Progenitor cell of endocrine pancreas (in vitro differentiated cells): ENCODE measurements around the gene STX8. TPM values are rescaled to one million over a fixed set of nuclear protein-coding genes. Genes with fewer than 3 reads are reported as not detected.

Experiments
- DNase-seq: peaks from one replicate; pipeline ENCODE4 v3.0.0; 2021; ENCODE audit warnings: low spot score; ENCODE audit not compliant: unreplicated experiment
- H3K27ac Mint-ChIP-seq: 2 replicates; pipeline ENCODE4 v1.8.0; 2021; ENCODE audit warnings: mild to moderate bottlenecking, moderate library complexity, mixed read lengths
- H3K27me3 Mint-ChIP-seq: 2 replicates; pipeline ENCODE4 v1.8.0; 2021; ENCODE audit warnings: mixed read lengths
- H3K36me3 Mint-ChIP-seq: 2 replicates; pipeline ENCODE4 v1.8.0; 2022; ENCODE audit warnings: mixed read lengths; ENCODE audit not compliant: insufficient read depth
- H3K4me1 Mint-ChIP-seq: 2 replicates; pipeline ENCODE4 v1.8.0; 2021; ENCODE audit warnings: low read depth, mixed read lengths
- H3K4me3 Mint-ChIP-seq: 2 replicates; pipeline ENCODE4 v1.8.0; 2021; ENCODE audit warnings: low read depth, mild to moderate bottlenecking, moderate library complexity, mixed read lengths
- H3K9me3 Mint-ChIP-seq: 2 replicates; pipeline ENCODE4 v1.8.0; 2021; ENCODE audit warnings: low read depth, mixed read lengths
- CTCF ChIP-seq: fragments of 200-600 bp; sonication (generic); IDR thresholded peaks from one replicate; pipeline ENCODE4 v1.5.0; 2021; ENCODE audit warnings: antibody characterized with exemption, mild to moderate bottlenecking; ENCODE audit not compliant: unreplicated experiment
- total RNA-seq: library from RNA; stranded (reverse); gene quantifications from 2 replicates; pipeline ENCODE4 v1.2.1, GENCODE V29; 2021

The STX8 gene
- total RNA-seq, 1 donor from 2014 or later, result 63.4 TPM

DNA sequence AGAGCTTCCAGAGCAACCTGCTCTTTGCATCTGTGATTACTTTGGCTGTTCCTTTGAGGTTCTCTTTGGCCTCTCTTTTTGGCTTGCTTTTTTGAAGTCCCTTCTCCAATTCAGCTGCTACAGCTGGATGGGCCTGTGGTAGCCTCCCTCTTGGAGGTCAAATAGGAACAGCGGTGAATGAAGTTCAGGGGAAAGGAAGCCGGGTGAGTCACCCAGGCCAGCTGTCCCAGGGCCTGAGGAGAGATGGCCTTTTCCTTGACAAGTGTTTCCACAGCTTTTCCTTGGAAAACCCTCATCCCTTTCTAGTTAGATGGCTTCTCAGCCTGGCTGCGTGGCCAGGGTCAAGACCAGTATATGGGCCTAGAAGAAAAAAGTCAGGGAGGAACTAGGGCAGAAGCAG is 103.1 kb downstream of the STX8 start:
- Mint-ChIP-seq H3K27ac (no peak overlapping the region), H3K27me3 (no peaks in the 10 kb centered on the region), H3K4me3 (no peak overlapping the region), H3K36me3 (peaks cover 3% of the 10 kb centered on the region), H3K9me3 (no peaks in the 10 kb centered on the region), H3K4me1 (peaks cover 5% of the 10 kb centered on the region)
- DNase-seq, result no peak
- TF ChIP-seq CTCF, result no peak

DNA sequence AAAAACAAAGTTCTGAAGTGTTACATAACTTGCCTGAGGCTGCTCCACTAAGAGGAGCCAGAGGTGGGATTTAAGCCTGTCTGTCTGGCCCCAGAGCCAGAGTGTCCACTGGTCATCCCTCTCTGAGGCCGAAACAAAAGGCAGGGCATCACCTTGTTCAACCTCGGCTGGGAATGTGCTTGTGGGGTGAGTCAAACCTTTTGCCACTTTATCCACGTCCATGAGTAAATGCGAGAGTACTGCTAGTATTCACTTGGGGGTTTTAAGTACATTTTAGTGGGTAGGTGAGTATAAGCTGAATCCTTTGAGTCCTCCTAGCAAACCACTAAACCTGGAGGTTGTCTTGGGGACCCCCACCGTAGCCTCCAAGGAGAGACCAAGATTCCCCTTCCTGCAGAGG is 103.5 kb downstream of the STX8 start:
- no peak overlapping the region for H3K27ac Mint-ChIP-seq
- no peaks in the 10 kb centered on the region for H3K9me3 Mint-ChIP-seq
- H3K27me3 Mint-ChIP-seq, result no peaks in the 10 kb centered on the region
- H3K4me1 Mint-ChIP-seq, result peaks cover 5% of the 10 kb centered on the region
- no peak for DNase-seq
- no peak for TF ChIP-seq CTCF
- no peak overlapping the region for H3K4me3 Mint-ChIP-seq
- H3K36me3 Mint-ChIP-seq, result peaks cover 3% of the 10 kb centered on the region

GRCh38 chr17:9470171-9470570 is 105.4 kb downstream of the STX8 start:
- no peak for TF ChIP-seq CTCF
- DNase-seq, result no peak
- Mint-ChIP-seq H3K27me3 (no peaks in the 10 kb centered on the region), H3K9me3 (no peaks in the 10 kb centered on the region), H3K27ac (no peak overlapping the region), H3K4me1 (peaks cover 5% of the 10 kb centered on the region), H3K36me3 (peaks cover 1% of the 10 kb centered on the region), H3K4me3 (no peak overlapping the region)

DNA sequence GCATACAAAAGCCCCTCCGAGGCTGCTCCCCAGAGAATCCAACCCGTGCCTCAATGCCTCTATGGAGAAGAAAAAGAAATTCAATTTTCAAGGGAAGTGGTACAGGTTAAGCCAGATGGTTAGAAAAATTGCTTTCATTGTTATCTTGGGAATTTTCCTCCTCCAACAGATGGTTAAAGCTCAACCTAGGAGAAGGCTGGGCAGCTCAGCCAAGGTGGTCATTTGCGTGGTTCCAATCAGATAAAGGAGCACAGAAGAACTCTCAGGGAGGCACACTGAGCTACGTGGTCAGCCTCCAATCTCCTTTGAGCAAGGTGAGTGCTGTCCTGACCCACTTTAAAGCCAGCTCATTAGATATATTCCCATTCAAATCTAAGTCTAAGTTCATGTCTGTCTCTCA is 106.7 kb downstream of the STX8 start:
- Mint-ChIP-seq H3K36me3 (peaks cover 1% of the 10 kb centered on the region), H3K27me3 (no peaks in the 10 kb centered on the region), H3K4me3 (no peak overlapping the region), H3K4me1 (peaks cover 5% of the 10 kb centered on the region), H3K27ac (no peak overlapping the region), H3K9me3 (no peaks in the 10 kb centered on the region)
- no peak for TF ChIP-seq CTCF
- no peak for DNase-seq

DNA sequence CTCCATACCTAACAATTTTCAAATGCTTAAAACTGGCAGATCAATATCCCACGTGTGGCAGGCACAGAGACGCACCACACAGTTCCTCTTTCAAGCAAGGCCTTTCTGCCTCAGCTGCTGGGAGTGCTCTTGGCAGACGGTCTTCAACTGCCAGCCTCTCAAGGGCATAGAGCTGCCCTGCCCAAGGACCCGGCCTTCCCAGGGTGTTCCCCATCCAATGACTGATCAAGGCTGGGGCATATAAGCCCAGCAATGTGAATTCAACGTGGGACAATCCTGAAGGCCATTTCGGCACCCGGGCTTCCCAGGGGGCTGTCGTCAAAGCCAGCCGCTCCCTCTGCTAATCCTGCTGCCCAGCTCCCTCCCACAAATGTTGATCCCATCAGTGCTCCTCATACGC is 107.1 kb downstream of the STX8 start:
- Mint-ChIP-seq H3K9me3 (no peaks in the 10 kb centered on the region), H3K4me3 (no peak overlapping the region), H3K36me3 (peaks cover 1% of the 10 kb centered on the region), H3K4me1 (peaks cover 5% of the 10 kb centered on the region), H3K27ac (no peak overlapping the region), H3K27me3 (no peaks in the 10 kb centered on the region)
- DNase-seq, result no peak
- no peak for TF ChIP-seq CTCF

DNA sequence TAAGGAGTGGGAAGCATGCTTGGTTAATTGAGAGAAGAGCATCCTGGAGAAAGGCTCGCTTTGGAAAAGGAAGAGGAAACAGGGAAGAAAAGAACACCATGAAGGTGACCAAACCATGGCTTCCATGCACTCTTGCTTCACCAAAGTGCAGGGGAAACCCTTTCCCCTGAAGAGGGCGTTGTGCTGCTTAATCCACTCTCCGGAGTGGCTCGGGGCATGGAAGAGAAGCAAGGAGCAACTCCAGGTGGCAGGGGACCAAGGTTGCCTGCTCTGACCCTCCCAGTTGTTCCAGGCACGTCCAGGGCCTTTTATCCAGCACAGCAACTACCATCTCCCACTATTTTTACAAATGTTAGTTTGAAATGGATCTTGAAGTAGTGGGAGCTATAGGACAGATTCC is 108.1 kb downstream of the STX8 start:
- Mint-ChIP-seq H3K27me3 (no peaks in the 10 kb centered on the region), H3K36me3 (peaks cover under 1% of the 10 kb centered on the region), H3K4me1 (peaks cover 5% of the 10 kb centered on the region), H3K9me3 (no peaks in the 10 kb centered on the region), H3K4me3 (no peak overlapping the region), H3K27ac (no peak overlapping the region)
- TF ChIP-seq CTCF, result peak; percentile 8
- no peak for DNase-seq
